Smooth muscle cell (in vitro differentiated cells): Measurements from ENCODE around the gene HOXD12. TPM values are rescaled to one million over a fixed set of nuclear protein-coding genes. Genes with fewer than 3 reads are reported as not detected.
A peak's percentile ranks its signal among the peaks of the same experiment; 100 is the strongest.

Source experiments
- DNase-seq: peaks from one replicate; lab custom pipeline; 2025; ENCODE audit not compliant: unreplicated experiment; lab: John Stamatoyannopoulos, UW
- H2AFZ ChIP-seq: fragments of 200-600 bp; sonication (generic); 2 replicates; pipeline ENCODE4 v1.6.0; 2016; ENCODE audit warnings: antibody characterized with exemption, low read depth, mild to moderate bottlenecking
- H3F3A ChIP-seq: fragments of 200-600 bp; sonication (generic); 2 replicates; pipeline ENCODE4 v1.6.0; 2017; ENCODE audit warnings: antibody characterized with exemption, low read depth
- H3K27ac ChIP-seq: fragments of 200-600 bp; sonication (generic); 2 replicates; pipeline ENCODE4 v1.5.1; 2016; ENCODE audit warnings: low read depth, mild to moderate bottlenecking
- H3K27me3 ChIP-seq: fragments of 200-600 bp; sonication (generic); 2 replicates; pipeline ENCODE4 v1.6.1; 2016; ENCODE audit warnings: low read depth, mild to moderate bottlenecking
- H3K36me3 ChIP-seq: fragments of 200-600 bp; sonication (generic); 2 replicates; pipeline ENCODE4 v1.5.1; 2016; ENCODE audit warnings: low read depth
- H3K4me1 ChIP-seq: fragments of 200-600 bp; sonication (generic); 2 replicates; pipeline ENCODE4 v1.5.1; 2016; ENCODE audit warnings: low read depth
- H3K4me2 ChIP-seq: fragments of 200-600 bp; sonication (generic); 2 replicates; pipeline ENCODE4 v1.6.0; 2016; ENCODE audit warnings: mild to moderate bottlenecking
- H3K4me3 ChIP-seq: fragments of 200-600 bp; sonication (generic); 2 replicates; pipeline ENCODE4 v1.5.1; 2016; ENCODE audit warnings: mild to moderate bottlenecking
- H3K79me2 ChIP-seq: fragments of 200-600 bp; sonication (generic); 2 replicates; pipeline ENCODE4 v1.6.0; 2016; ENCODE audit warnings: low read depth, mild to moderate bottlenecking
- H3K9ac ChIP-seq: fragments of 200-600 bp; sonication (generic); 2 replicates; pipeline ENCODE4 v1.6.0; 2016; ENCODE audit warnings: low read depth
- H3K9me3 ChIP-seq: fragments of 200-600 bp; sonication (generic); replicated peaks from 2 replicates; pipeline ENCODE4 v1.5.1; 2016; ENCODE audit warnings: low read depth
- H4K20me1 ChIP-seq: fragments of 200-600 bp; sonication (generic); 2 replicates; pipeline ENCODE4 v1.6.0; 2016; ENCODE audit warnings: low read depth
- CTCF ChIP-seq: fragments of 200-600 bp; sonication (generic); IDR thresholded peaks from 2 replicates; pipeline ENCODE4 v1.5.1; 2017; ENCODE audit warnings: borderline replicate concordance, mild to moderate bottlenecking, antibody characterized with exemption; ENCODE audit not compliant: insufficient read depth, poor library complexity, severe bottlenecking
- WGBS: methylation state at CpG from one replicate; pipeline ENCODE4 v1.1.7; 2016; ENCODE audit warnings: low lambda C conversion rate; 5-methylcytosine and 5-hydroxymethylcytosine counted together
- polyA plus RNA-seq: library from polyadenylated mRNA; unstranded; fragments of >200 nt; fragmentation: Nextera tagmentation; extraction: Ambion mirVana; gene quantifications from 2 replicates; pipeline ENCODE4 v1.2.1, GENCODE V29; 2016
- total RNA-seq: library from RNA; depleted of rRNA; stranded (reverse); fragments of >200 nt; gene quantifications from 2 replicates; pipeline ENCODE4 v1.2.3, GENCODE V29; 2014

The HOXD12 gene
- total and polyA plus RNA-seq, 2 experiments from 2014 or later, result not detected

- no peak for TF ChIP-seq CTCF
- H3K4me2 ChIP-seq, result no peak overlapping the region
- H3K9ac ChIP-seq, result no peak overlapping the region
- H3K36me3 ChIP-seq, result no peaks in the 10 kb centered on the region
- no peaks in the 10 kb centered on the region for H3F3A ChIP-seq
- peaks cover 95% of the 10 kb centered on the region for H3K27me3 ChIP-seq
- no peaks in the 10 kb centered on the region for H4K20me1 ChIP-seq
- no peak overlapping the region for H3K27ac ChIP-seq
- H3K4me3 ChIP-seq, result no peak overlapping the region
- H3K4me1 ChIP-seq, result no peaks in the 10 kb centered on the region
- no peaks in the 10 kb centered on the region for H3K79me2 ChIP-seq
- no peaks in the 10 kb centered on the region for H3K9me3 ChIP-seq
- H2AFZ ChIP-seq, result no peak overlapping the region
- 74% methylated on average over 28 of the region's 28 CpGs for WGBS
- no peak for DNase-seq
Observed at GRCh38 chr2:176138923-176139660, 39.5 kb downstream of the HOXD12 start.

- Histone ChIP-seq H3K36me3 (no peaks in the 10 kb centered on the region), H3K9ac (no peak overlapping the region), H4K20me1 (no peaks in the 10 kb centered on the region), H3K79me2 (no peaks in the 10 kb centered on the region), H3K4me3 (peak overlapping the region; percentile 61), H3K4me1 (no peaks in the 10 kb centered on the region), H2AFZ (peak overlapping the region; percentile 80), H3K9me3 (no peaks in the 10 kb centered on the region), H3K27ac (no peak overlapping the region), H3K4me2 (peak overlapping the region; percentile 84), H3F3A (no peaks in the 10 kb centered on the region), H3K27me3 (peaks cover 95% of the 10 kb centered on the region)
- no peak for DNase-seq
- 56% methylated on average over 40 of the region's 41 CpGs for WGBS
- TF ChIP-seq CTCF, result no peak
Observed at GRCh38 chr2:176139661-176140512, 40.3 kb downstream of the HOXD12 start.

- Histone ChIP-seq H3K36me3 (no peaks in the 10 kb centered on the region), H4K20me1 (no peaks in the 10 kb centered on the region), H3K4me2 (peak overlapping the region; percentile 84), H3F3A (no peaks in the 10 kb centered on the region), H3K79me2 (no peaks in the 10 kb centered on the region), H3K27ac (no peak overlapping the region), H3K9me3 (no peaks in the 10 kb centered on the region), H2AFZ (peak overlapping the region; percentile 80), H3K4me3 (peak overlapping the region; percentile 61), H3K4me1 (no peaks in the 10 kb centered on the region), H3K9ac (no peak overlapping the region), H3K27me3 (peaks cover 95% of the 10 kb centered on the region)
- TF ChIP-seq CTCF, result peak; percentile 95
- 7% methylated on average over 41 of the region's 48 CpGs for WGBS
- peak; percentile 65 for DNase-seq
Observed at GRCh38 chr2:176140513-176141317, 41.1 kb downstream of the HOXD12 start.
